HG03045 (cell line): ENCODE data around the gene AKAP4.

Experiments
- ATAC-seq: cut with Tn5 transposase; IDR thresholded peaks from one replicate; pipeline ENCODE4 v1.9.1; 2021; ENCODE audit warnings: mild to moderate bottlenecking, moderate library complexity; ENCODE audit not compliant: unreplicated experiment

The AKAP4 gene, protein sequence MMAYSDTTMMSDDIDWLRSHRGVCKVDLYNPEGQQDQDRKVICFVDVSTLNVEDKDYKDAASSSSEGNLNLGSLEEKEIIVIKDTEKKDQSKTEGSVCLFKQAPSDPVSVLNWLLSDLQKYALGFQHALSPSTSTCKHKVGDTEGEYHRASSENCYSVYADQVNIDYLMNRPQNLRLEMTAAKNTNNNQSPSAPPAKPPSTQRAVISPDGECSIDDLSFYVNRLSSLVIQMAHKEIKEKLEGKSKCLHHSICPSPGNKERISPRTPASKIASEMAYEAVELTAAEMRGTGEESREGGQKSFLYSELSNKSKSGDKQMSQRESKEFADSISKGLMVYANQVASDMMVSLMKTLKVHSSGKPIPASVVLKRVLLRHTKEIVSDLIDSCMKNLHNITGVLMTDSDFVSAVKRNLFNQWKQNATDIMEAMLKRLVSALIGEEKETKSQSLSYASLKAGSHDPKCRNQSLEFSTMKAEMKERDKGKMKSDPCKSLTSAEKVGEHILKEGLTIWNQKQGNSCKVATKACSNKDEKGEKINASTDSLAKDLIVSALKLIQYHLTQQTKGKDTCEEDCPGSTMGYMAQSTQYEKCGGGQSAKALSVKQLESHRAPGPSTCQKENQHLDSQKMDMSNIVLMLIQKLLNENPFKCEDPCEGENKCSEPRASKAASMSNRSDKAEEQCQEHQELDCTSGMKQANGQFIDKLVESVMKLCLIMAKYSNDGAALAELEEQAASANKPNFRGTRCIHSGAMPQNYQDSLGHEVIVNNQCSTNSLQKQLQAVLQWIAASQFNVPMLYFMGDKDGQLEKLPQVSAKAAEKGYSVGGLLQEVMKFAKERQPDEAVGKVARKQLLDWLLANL

DNA sequence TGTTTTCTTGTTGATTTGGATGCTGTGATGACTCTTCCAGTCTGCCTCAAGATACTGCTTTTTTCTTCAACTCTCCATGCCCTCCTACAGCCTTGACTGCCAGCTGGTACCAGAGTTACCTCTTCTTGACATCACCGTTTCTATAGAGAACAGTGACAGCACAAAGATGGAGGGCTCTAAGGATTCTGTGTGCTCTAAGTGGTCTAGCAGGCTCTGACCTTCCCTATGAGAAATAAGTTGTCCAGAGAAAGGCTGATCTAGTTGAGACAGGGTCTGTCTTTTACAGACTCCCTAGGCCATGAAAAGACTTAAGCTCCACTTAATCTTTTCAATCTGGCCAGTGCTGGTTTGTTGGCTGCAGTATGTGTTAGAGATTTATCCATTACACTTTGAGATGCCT is at the start of gene AKAP4:
AKAP4 (minus strand) TSS at position 101 of the 400 bp plus-strand sequence. CDS start 118 bp downstream, outside the sequence.
- ATAC-seq = no peak

DNA sequence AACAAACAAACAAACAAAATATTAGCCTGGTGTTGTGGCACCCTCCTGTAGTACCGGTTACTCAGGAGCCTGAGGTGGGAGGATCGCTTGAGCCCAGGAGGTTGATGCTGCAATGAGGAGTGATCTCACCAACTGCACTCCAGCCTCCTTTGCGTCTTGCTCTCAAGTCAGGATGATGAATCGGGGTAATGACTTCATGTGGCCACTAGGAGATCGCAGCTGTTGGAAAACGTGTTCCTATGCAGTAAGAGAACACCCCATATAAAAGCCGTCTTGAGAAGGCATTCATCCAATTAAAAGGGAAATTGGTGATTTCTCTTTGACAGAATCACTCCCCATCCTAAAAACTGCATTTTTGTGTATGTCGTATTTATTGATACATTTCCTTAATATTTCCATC is 10.7 kb upstream of the AKAP4 start:
- ATAC-seq = no peak

DNA sequence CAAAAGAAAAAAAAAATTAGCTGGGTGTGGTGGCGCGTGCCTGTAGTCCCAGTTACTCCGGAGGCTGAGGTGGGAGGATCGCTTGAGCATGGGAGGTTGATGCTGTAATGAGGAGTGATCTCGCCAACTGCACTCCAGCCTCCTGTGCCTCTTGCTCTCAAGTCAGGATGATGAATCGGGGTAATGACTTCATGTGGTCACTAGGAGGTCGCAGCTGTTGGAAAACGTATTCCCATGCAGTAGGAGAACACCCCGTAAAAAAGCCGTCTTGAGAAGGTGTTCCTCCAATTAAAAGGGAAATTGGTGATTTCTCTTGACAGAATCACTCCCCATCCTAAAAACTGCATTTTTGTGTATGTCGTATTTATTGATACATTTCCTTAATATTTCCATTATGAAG is 5.9 kb upstream of the AKAP4 start:
- no peak for ATAC-seq

DNA sequence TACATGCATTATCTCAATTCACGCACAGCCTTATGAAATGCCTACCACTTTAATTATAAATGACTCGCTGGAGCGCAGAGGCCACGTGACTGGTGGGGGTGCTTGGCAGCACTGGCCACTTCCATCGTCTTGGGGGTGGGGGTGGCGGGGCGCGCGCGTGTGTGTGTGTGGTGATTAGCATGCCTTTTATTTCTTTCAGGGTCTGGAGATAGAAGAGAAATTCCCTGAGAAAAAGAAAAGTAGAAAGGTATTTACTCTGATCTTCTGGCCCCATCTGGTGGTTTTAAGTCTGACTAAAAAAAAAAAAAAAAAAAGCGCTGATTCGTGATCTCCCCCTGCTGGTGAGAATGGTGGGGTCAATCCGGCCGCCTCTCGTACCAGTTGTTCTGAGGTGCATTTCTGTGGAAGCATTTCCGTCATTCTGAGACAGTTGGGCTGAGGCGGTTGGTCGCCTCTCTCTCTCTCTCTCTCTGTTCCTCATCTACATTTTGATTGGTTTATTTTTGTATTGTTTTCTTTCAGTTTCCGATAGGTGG is 3.6 kb upstream of the AKAP4 start, which contains the start of gene CCNB3:
CCNB3 (plus strand) TSS at position 402 of the 536 bp plus-strand sequence. CDS start 80,399 bp downstream, outside the sequence.
- ATAC-seq = peak; percentile 97

DNA sequence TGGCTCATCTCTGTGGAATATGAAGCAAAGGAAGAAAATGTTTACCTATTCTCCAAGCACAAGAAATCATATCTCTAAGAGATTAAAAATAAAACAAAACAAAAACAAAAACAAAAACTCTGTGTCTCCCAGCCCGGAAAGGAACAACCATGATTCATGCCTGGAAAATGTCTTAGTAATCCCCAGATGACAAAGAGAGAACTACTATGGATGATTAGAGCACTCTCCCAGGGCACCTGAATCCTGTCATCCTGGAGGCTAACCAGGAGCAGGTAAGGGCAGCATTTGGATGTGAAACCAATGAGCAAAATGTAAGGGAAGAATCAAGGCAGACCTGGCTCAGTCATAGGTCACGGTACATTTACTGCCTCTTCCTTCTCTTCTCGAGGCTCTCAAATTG is 1.7 kb upstream of the AKAP4 start:
- ATAC-seq = no peak

DNA sequence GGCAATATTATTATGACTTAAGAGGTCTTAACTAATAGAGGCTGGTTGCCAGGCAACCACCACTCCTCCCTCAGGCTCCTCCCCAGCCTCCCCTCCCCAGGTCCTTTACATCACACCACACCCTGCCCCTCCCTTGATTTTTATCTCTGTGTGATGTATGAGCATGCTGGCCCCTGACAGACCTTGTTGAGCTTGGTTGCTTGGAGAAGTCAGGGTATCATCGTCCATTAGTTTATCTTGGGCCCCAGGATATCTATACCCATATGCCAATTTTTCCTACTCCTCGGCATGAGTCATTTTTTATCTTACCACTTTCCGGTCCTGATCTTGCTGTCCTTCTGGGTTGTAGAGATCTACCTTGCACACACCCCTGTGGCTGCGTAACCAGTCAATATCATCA is 2.5 kb downstream of the AKAP4 start:
- no peak for ATAC-seq

DNA sequence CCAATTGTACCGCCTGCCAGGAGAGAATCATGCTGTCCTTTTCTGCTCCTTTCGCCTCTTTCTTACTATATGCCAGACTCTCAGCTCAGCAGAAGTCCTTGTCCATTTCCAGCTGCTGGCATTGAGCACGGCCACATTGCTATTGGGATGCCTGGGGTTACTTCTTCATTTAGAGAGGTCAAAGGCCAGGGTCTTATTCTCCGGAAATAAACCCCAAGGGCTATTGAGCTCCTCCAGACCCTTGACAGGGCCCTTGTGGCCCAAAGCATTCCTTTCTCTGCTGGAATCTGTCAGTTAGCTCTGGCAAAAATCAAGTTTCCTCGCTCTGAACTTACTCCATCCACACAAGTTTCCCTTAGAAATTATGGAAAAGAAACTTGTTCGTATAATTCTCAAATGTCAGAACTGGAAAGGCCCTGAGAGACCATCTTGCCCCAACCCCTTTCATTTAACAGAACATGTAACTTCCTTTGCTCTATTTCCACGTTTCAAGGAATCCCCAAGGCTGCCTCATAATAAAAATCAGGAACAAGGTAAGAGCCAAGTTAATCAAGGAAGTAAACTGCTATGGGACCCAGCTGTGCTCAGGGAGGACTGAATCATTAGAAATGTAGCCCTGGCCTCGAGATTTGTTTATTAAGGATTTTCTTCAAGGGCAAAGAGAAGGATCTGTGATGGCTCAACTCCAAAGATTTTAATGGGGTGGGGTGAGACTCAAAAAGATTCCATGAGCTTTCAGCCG is 11.8 kb downstream of the AKAP4 start:
- no peak for ATAC-seq

DNA sequence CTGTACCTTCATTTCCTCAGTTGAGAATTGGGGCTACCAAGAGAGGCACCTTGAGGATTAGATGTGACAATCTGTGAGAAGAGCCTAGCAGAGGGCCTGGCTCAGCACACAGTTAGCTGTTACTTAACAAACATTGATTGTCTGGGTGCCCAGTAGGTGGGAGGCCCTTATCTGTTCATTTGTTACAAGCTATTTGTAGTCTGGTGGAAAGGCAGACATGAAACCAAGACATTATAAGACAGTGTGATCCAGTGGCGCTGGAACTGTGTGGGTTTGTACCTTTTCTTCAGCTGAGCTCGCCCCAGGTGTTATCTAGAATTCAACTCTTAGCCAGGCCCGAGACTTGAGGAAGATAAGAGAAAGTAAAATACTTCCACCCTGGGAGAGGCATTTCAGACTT is 16.9 kb downstream of the AKAP4 start:
- ATAC-seq = no peak

DNA sequence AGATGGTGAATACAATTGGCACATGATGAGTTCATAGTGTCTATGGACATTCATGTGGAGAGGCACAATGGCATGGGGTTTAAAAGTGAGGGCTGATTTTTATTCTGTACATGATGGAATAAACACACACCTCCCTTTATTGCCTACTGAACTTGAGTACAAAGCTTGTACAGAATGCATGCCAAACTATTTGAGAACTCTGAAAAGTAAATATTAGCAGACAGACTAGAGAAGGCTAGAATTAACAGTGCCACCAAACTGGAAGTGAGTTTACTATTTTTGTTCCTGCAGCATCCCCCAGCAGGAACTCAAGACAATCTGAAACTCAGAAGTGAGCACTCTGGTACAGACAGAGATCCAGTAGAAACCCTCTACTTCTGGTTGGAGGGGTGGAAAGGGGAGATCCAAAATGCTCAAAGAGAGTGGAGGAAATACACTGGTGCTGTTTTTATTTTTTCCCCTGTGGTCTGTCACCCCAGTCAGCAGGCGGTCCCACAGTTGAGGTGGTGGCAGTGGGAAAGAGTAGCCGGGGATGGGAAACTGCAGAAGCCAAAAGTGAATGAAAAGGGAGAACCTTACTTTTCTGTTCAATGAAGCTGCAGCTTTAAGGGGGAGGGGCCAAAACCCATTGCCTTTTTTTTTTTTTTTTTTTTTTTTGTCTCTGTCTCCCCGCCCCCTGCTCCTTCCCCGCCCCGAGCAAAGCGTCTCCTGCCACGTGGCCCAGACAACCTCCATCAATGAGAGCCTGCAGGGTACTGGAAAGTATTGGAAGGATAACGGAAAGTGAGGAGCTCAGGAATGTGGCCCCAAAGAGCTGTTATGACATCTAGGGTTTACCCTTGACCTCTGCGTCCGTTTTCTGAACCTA is 20.5 kb downstream of the AKAP4 start:
- ATAC-seq = no peak

DNA sequence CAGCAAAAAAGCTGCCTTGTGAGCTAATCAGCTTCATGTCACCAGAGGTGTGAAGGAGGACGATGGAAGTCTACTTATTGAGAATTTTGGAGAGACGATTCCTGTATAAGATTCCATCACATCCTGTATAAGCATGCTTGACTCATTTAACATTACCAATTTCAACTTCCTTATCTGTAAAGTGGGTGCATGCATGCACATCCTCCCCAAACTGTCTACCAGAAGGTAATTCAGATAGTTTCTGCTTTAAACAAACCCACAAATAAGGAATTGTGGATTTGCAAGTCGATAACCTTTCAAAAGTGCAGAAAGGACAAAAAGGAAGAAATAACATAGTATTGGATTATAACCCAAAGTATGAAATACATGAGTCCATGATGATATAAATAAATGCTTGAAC is 31.1 kb downstream of the AKAP4 start:
- no peak for ATAC-seq

DNA sequence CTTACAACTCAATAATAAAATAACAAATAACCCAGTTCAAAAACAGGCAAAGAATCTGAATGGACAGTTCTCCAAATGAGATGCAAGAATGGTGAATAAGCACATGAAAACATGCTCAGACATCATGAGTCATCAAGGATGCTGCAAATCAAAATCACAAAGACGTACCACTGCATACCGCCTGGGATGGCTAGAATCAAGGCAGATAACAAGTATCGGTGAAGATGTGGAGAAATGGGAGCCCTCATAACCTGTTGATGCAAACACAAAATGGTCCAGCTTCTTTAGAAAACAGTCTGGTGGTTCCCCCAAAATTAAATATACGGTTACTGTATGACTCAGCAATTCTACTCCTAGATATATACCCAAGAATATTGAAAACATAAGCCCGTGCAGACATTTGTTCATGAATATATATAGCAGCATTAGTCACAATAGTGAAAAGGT is 32.5 kb downstream of the AKAP4 start:
- no peak for ATAC-seq

DNA sequence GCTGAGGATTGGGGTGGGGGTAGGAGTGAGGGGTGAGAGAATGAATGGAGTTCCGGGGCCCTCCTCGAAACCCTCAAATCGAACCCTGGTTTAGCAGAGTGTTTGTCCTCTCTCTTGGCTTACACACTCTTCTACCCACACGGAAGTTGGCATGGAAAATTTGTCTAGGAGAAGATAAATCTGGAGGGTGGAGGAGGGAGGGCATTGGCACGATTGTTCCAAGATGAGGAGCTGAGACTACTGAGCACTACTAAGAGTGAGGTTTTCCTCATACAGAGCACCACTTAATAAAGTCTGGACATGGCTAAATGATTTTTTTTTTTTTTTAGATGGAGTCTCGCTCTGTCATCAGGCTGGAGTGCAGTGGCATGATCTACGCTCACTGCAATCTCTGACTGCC is 33.4 kb downstream of the AKAP4 start:
- no peak for ATAC-seq

DNA sequence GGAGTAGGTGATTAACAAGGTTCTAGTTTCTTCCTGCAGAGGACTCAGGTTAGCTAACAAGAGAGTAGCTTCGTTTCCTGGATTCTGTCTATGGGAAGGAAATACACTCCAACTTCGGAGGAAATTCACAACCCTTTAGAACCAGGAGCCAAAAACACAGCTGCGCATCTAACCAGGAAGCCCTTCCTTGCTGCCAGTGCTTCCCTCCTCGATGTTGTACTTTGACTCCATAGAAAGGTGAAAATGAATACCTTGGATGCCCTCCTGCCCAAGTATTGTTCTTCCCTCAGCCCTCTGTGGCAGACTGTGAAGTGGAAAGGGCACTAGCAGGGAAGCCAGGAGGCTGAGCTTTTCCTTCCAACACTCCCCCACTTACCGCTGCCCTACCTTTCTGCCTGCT is 35.1 kb downstream of the AKAP4 start:
- no peak for ATAC-seq

DNA sequence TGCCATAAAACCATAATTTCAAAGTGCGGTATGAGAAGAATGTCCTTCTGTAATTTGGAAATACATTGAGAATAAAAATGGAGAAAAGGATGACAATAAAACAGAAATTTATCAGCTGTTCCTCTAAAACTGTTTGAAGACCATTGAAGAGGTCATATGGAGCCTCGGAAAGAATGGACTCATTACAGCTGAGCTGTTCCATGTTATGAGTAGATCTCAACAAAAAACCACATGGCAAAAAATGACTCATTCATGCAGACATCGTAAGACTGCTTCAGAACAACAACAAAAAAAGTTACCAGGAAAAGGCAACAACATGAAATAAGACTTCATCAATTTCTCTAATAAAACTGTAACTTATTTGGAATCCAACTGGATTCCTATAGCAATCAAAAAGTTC is 39.7 kb downstream of the AKAP4 start:
- ATAC-seq = no peak

DNA sequence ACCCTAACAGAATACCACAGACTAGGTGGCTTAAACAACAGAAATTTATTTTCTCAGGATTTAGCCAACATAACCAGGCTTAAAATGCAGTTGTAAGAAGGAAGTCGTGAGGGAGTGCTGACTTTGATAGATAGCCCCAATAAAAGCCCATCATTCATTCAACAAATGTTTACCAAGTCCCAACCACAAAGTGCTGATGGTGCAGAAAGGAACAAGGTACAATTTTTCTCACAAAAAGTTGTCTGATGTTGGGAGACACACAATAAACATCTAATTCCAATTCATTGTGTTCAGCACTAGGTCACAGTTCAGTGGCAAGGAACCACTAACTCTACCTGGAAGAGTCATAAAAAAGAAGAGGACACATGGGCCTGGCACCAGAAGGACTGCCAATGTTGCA is 42.2 kb downstream of the AKAP4 start:
- no peak for ATAC-seq

DNA sequence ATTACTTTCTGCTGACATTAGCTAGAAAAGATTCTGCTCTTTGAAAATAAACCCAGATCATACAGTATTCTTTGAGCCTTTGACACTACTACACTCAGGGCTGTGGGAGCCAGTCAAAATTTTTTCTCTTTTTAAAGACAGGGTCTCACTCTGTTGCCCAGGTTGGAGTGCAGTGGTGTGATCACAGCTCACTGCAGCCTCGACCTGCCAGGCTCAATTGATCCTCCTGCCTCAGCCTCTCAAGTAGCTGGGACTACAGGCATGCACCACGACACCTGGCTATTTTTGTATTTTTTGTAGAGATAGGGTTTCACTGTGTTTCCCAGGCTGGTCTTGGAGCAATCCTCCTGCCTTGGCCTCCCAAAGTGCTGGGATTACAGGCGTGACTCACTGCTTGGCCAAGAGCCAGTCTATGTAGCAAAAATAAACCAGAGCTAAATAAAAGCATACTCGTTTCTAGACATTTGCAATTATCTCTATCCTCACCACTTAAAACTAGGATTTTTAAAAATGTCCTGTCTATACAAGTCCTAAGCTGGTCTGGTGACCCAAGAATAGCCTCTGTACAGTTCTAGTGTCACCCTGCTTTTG is 43.2 kb downstream of the AKAP4 start:
- ATAC-seq = no peak

DNA sequence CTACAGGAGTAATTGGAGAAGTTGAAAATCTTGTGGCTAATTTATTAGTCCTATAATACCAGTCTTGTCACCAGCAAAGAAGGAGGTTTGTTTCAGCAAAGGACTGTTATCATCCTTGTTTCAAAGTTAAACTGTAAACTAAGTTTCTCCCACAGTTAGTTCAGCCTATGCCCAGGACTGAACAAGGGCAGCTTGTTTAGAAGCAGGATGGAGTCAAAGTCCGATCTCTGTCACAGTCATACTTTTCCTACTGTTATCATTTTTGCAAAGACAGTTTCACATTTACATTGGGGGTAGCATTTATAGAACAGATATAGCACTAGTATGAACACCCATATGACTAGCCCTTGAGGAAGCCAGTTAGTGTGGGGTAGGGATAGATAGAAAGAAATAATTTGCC is 46.4 kb downstream of the AKAP4 start:
- ATAC-seq = no peak

DNA sequence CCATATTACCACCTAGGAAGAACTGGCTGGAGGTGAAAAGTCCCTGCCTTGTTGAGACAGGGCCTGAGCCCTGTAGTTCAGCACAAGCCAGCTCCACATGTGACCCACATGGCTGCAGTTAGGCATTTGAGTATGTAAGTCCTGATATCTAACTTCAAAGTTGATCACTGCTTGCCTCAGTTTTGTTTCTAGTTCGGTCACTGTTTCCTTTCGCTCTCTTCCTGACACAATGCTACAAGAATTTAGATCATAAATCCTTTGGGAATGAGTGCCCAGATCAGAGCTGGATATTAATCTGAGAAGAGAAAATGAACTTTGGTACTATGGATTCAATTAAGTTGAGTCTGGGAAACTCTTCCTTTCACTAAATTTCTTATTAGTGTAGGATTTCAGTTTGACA is 48.4 kb downstream of the AKAP4 start:
- no peak for ATAC-seq

DNA sequence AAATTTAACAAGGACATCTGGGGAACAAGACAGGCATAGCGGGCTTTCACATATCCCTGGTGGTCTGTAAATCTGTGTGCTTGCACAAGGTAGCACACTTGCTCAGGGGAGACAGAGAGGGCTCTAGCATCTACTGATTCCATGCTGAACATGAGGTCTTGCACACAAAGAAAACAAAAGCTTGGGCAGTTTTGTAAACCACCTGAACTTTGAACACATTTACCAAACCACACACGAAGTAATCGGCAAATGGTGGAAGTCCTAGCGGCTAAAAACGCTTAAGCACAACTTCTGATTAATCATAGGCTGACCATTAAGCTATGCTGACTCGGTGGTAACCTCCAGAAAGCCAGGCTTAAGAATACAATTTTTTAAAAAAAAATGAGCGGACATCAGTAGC is 52.8 kb downstream of the AKAP4 start:
- ATAC-seq = no peak
